DOHH2 (cell line): Measurements from ENCODE around the gene WNT3.

ENCODE experiments used
- H3F3A ChIP-seq: fragments of 200-600 bp; sonication (generic), shearing (Covaris generic); 2 replicates; pipeline ENCODE4 v1.6.0; 2016; ENCODE audit warnings: antibody characterized with exemption, mild to moderate bottlenecking; ENCODE audit not compliant: control insufficient read depth, insufficient read depth
- H3K27ac ChIP-seq: fragments of 200-600 bp; sonication (generic); 2 replicates; pipeline ENCODE4 v1.5.1; 2014; ENCODE audit warnings: low read depth, mild to moderate bottlenecking, low read length, moderate library complexity
- H3K27me3 ChIP-seq: fragments of 200-600 bp; sonication (generic); 2 replicates; pipeline ENCODE4 v1.6.1; 2014; ENCODE audit warnings: mild to moderate bottlenecking, low read length, mixed read lengths; ENCODE audit not compliant: control insufficient read depth
- H3K36me3 ChIP-seq: fragments of 200-600 bp; sonication (generic); 2 replicates; pipeline ENCODE4 v1.6.1; 2014; ENCODE audit warnings: mild to moderate bottlenecking, low read length, moderate library complexity, mixed read lengths; ENCODE audit not compliant: control insufficient read depth
- H3K4me1 ChIP-seq: fragments of 200-600 bp; sonication (generic); 2 replicates; pipeline ENCODE4 v1.6.1; 2014; ENCODE audit warnings: mild to moderate bottlenecking, low read length, mixed read lengths; ENCODE audit not compliant: control insufficient read depth
- H3K4me2 ChIP-seq: fragments of 200-600 bp; sonication (generic); 2 replicates; pipeline ENCODE4 v1.6.0; 2014; ENCODE audit warnings: mild to moderate bottlenecking, low read length, moderate library complexity
- H3K4me3 ChIP-seq: fragments of 200-600 bp; sonication (generic); 2 replicates; pipeline ENCODE4 v1.5.1; 2014; ENCODE audit warnings: mild to moderate bottlenecking, low read length, mixed read lengths
- H3K79me2 ChIP-seq: fragments of 200-600 bp; sonication (generic); 2 replicates; pipeline ENCODE4 v1.6.1; 2014; ENCODE audit warnings: mild to moderate bottlenecking, low read length, mixed read lengths; ENCODE audit not compliant: control insufficient read depth
- H3K9me2 ChIP-seq: fragments of 200-600 bp; sonication (generic); replicated peaks from 2 replicates; pipeline ENCODE4 v1.6.1; 2014; ENCODE audit warnings: mild to moderate bottlenecking, low read length, mixed read lengths; ENCODE audit not compliant: control insufficient read depth
- H3K9me3 ChIP-seq: fragments of 200-600 bp; sonication (generic); 2 replicates; pipeline ENCODE4 v1.6.1; 2014; ENCODE audit warnings: antibody characterized with exemption, low read length, mixed read lengths; ENCODE audit not compliant: control insufficient read depth, insufficient read depth
- H4K20me1 ChIP-seq: fragments of 200-600 bp; sonication (generic); 2 replicates; pipeline ENCODE4 v1.6.0; 2014; ENCODE audit warnings: low read depth, mild to moderate bottlenecking, antibody characterized with exemption, low read length, moderate library complexity; ENCODE audit not compliant: control insufficient read depth, insufficient read depth
- CTCF ChIP-seq: fragments of 200-600 bp; sonication (generic); IDR thresholded peaks from one replicate; pipeline ENCODE4 v1.5.1; 2014; ENCODE audit warnings: antibody characterized with exemption, mild to moderate bottlenecking, low read depth, low read length; ENCODE audit not compliant: poor library complexity, severe bottlenecking
- EZH2phosphoT487 ChIP-seq: fragments of 200-600 bp; sonication (generic); IDR thresholded peaks from 2 replicates; pipeline ENCODE4 v1.6.1; 2017; ENCODE audit warnings: borderline replicate concordance, mild to moderate bottlenecking, antibody characterized with exemption, low read length, moderate library complexity, mixed read lengths

WNT3 gene

GRCh38 chr17:46810837-46811236 is 7.7 kb downstream of the WNT3 start:
- Histone ChIP-seq H3K4me3 (no peak overlapping the region), H3K27ac (no peak overlapping the region), H4K20me1 (no peaks in the 10 kb centered on the region), H3K9me2 (no peaks in the 10 kb centered on the region), H3K27me3 (peaks cover 14% of the 10 kb centered on the region), H3K79me2 (no peaks in the 10 kb centered on the region), H3K9me3 (no peaks in the 10 kb centered on the region), H3K36me3 (no peaks in the 10 kb centered on the region), H3K4me2 (no peak overlapping the region), H3F3A (no peaks in the 10 kb centered on the region), H3K4me1 (no peaks in the 10 kb centered on the region)
- TF ChIP-seq CTCF (no peak), EZH2phosphoT487 (no peak)

GRCh38 chr17:46809110-46809571 is 9.4 kb downstream of the WNT3 start:
- Histone ChIP-seq H3K9me3 (no peaks in the 10 kb centered on the region), H3K4me2 (no peak overlapping the region), H3K9me2 (no peaks in the 10 kb centered on the region), H3F3A (no peaks in the 10 kb centered on the region), H3K79me2 (no peaks in the 10 kb centered on the region), H4K20me1 (no peaks in the 10 kb centered on the region), H3K4me1 (no peaks in the 10 kb centered on the region), H3K27ac (no peak overlapping the region), H3K36me3 (no peaks in the 10 kb centered on the region), H3K27me3 (peaks cover 8% of the 10 kb centered on the region; the same call in 1 of the 2 replicates), H3K4me3 (no peak overlapping the region)
- TF ChIP-seq EZH2phosphoT487 (no peak), CTCF (no peak)

- no peaks in the 10 kb centered on the region for H3K27me3 ChIP-seq
- no peak overlapping the region for H3K4me2 ChIP-seq
- no peaks in the 10 kb centered on the region for H4K20me1 ChIP-seq
- no peak overlapping the region for H3K4me3 ChIP-seq
- H3K9me2 ChIP-seq: no peaks in the 10 kb centered on the region
- no peaks in the 10 kb centered on the region for H3K36me3 ChIP-seq
- H3K79me2 ChIP-seq: no peaks in the 10 kb centered on the region
- no peaks in the 10 kb centered on the region for H3K9me3 ChIP-seq
- no peaks in the 10 kb centered on the region for H3F3A ChIP-seq
- TF ChIP-seq CTCF (no peak), EZH2phosphoT487 (no peak)
- H3K27ac ChIP-seq: no peak overlapping the region
- H3K4me1 ChIP-seq: no peaks in the 10 kb centered on the region
Observed at GRCh38 chr17:46805771-46806170, 12.7 kb downstream of the WNT3 start.
